Measurements from ENCODE around the gene ZBTB4.

The ZBTB4 gene

DNA sequence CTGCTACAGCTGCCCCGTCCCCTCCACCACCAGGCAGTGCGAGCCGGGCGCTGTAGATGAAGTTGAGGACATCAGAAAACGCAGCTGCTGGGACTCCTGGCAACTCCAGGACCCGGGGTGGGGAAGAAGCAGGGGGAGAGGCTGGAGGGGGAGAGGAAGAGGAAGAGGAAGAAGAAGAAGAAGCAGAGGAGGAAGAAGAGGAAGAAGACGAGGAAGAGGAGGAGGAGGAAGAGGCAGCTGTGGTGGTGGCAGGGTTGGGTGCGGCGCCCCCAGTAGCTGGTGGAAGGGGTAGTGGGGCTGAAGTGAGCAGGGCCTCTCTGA is 13.2 kb downstream of the ZBTB4 start:
- TF ChIP-seq, protein P1, sequence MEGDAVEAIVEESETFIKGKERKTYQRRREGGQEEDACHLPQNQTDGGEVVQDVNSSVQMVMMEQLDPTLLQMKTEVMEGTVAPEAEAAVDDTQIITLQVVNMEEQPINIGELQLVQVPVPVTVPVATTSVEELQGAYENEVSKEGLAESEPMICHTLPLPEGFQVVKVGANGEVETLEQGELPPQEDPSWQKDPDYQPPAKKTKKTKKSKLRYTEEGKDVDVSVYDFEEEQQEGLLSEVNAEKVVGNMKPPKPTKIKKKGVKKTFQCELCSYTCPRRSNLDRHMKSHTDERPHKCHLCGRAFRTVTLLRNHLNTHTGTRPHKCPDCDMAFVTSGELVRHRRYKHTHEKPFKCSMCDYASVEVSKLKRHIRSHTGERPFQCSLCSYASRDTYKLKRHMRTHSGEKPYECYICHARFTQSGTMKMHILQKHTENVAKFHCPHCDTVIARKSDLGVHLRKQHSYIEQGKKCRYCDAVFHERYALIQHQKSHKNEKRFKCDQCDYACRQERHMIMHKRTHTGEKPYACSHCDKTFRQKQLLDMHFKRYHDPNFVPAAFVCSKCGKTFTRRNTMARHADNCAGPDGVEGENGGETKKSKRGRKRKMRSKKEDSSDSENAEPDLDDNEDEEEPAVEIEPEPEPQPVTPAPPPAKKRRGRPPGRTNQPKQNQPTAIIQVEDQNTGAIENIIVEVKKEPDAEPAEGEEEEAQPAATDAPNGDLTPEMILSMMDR (IDR thresholded peaks at IDR 0.05; ENCODE audit: low read depth, low read length), result no peak
- no peak overlapping the region for H3K4me3 ChIP-seq (ENCODE audit: low read depth, low read length)
- no peak for DNase-seq (ENCODE audit: low read depth, low spot score)
- in situ Hi-C loops (cut with HindIII; ENCODE audit: low sequenced_read_pairs), result no loop called here

DNA sequence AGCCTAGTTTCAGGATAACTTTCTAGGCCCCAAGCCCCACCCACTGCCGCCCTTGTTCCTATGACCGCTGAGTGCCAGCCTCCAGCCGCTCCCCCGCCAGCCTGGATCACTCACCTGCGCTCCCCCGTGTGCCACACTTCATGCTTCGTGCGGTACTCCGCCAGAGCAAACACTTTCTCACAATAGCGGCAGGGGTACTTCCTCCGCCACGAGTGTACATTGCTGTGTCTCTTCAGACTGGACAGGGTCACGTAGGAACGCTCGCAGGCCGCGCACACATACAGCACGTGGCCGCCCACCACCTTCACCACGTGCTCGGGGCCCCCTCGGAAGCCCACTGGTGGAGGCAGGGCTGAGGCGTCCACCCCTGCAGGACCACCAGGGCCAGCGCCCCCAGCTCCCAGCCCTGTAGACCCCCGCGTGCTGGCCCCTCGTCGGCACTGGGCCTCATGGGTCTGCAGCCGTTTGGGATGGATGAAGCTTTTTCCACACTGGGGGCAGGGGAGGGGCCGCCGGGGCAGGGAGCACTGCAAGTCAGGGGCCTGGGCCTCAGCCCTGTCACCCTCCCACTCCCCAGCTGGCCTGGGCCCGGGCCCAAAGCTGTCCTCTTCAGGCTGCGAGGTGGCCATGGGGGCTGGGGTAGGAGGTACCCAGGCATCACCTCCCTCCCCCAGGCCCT is 13.7 kb downstream of the ZBTB4 start:
- H3K4me3 ChIP-seq (ENCODE audit: low read depth, low read length), result no peak overlapping the region
- in situ Hi-C loops (cut with HindIII; ENCODE audit: low sequenced_read_pairs), result no loop called here
- DNase-seq (ENCODE audit: low read depth, low spot score), result no peak
- TF ChIP-seq, protein P1 (IDR thresholded peaks at IDR 0.05; ENCODE audit: low read depth, low read length), result no peak

DNA sequence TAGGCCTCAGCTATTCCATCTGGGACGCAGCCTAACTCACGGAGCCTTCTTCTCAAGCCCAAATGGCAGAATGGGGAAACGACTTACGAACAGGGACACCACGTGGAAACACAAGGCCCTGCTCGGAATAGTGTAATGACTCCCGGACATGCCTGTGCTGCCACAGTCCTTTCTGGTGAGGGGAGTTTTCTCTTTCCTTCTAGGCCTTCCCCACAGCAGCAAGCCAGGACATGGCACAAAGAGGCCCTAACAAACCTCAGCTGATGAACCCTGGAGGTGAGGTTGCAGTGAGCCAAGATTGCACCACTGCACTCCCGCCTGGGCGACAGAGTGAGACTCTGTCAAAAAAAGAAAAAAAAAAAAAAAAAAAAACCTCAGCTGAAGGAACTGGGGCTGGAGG is 15.3 kb downstream of the ZBTB4 start:
- H3K4me3 ChIP-seq (ENCODE audit: low read depth, low read length), result no peak overlapping the region
- in situ Hi-C loops (cut with HindIII; ENCODE audit: low sequenced_read_pairs), result no loop called here
- DNase-seq (ENCODE audit: low read depth, low spot score), result no peak

DNA sequence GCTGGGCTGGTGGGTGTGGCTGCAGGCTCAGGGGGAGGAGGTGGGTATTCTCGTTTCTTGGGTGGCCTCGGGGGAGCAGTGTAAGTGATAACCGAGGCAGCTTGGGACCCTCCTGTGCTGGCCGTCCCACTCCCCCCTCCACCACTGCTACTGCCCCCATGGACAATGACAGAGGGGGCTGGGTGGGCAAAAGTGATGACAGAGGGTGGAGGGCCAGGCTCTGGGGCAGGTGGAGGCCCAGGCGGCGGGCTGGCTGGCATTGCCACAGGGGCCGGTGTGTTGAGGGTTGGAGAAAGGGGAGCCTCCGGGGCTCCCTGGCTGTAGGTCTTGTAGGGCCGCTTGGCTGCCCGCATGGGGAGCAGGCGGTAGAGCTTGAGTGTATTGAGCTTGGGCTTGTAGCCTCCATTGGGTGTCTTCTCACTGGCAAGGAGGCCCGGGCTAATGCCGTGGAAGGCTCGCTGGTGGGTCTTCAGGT is 16.0 kb downstream of the ZBTB4 start:
- TF ChIP-seq, protein P1 (IDR thresholded peaks at IDR 0.05; ENCODE audit: low read depth, low read length), result no peak
- in situ Hi-C loops (cut with HindIII; ENCODE audit: low sequenced_read_pairs), result no loop called here
- DNase-seq (ENCODE audit: low read depth, low spot score), result no peak
- no peak overlapping the region for H3K4me3 ChIP-seq (ENCODE audit: low read depth, low read length)

More for the DNA sequence above, 15.3 kb downstream of the ZBTB4 start:
- TF ChIP-seq, protein P1 (IDR thresholded peaks at IDR 0.05; ENCODE audit: low read depth, low read length), result no peak

DNA sequence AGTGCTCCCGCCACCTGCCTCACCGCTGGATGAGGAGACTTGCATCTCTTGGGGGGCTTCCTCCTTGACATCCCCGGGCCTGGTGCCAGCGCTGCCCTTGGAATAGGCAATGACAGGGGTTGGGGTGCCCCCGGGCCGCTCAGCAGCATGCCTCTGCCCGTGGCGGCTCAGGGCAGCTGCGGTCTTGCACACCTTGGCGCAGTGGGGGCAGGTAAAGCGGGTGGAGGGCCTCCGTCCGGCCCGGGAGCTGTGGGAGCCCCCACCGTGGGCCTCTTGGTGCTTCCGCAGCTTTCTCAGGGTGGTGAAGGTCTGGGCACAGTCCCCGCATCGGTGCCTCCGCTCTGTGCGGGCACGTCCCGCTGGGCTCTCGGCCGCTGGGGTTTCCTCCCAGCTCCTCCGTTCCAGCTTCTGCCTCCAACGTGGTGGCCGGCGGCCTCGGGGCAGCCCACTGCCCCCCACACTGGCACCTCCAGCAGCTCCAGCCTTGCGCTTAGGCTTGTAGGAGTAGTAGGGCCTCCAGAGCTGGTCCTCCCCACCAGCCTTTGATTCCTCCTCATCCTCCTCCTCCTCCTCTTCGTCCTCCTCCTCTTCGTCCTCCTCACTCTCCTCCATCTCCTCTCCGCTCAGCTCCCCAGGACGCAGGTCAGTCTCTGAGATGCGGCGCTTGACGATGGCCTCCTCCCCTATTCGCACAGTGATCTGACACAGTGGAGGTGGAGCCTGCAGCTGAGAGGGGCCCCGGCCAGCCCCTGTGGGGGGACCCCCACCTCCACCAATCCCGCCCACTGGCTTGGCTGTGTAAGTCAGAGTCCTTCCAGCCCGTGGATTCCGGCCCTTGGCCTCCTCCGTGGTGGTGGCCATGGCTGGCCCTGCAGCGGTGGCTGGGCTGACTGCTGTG is 16.7 kb downstream of the ZBTB4 start:
- DNase-seq (ENCODE audit: low read depth, low spot score), result no peak
- no peak overlapping the region for H3K4me3 ChIP-seq (ENCODE audit: low read depth, low read length)
- in situ Hi-C loops (cut with HindIII; ENCODE audit: low sequenced_read_pairs), result no loop called here
- TF ChIP-seq, protein P1 (IDR thresholded peaks at IDR 0.05; ENCODE audit: low read depth, low read length), result no peak

DNA sequence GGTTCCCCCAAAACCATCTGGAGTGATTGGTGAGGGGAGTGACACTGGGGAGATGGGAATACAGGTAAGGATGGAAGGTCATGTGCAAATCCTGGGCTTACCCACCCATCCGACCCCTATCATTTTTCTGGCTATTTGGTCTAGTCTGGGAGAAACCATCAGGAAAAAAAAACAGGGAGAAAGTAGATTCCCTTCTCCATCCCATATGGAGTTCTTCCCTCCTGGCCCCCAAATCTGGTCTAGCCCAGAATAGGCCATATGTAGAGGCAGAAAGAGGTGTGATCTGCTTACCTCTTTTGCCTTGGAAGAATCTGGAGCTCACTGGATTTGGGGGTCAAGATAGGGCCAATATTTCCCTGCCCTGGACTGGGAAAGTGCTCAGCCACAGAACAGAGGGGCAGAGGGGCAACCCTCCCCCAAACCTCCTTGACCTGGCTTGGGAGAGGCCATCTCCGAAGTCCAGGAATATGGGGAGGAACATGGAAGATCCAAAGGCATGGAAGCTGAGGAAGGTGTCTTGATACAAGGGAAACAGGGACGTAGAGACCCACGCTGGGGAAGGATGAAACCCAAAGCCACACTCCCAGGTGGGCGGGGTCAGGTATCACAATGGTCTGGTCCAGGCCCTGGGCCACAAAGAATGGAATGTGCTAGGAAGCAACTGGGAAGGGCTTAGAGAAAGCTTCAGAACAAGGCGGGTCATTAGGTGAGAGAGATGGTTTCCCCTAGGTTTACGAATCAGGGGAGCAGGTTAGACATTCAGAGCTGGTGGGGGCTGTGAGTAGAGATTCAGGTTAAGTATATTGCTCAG is 18.4 kb downstream of the ZBTB4 start:
- TF ChIP-seq, protein P1 (IDR thresholded peaks at IDR 0.05; ENCODE audit: low read depth, low read length), result no peak
- H3K4me3 ChIP-seq (ENCODE audit: low read depth, low read length), result no peak overlapping the region
- DNase-seq (ENCODE audit: low read depth, low spot score), result no peak
- in situ Hi-C loops (cut with HindIII; ENCODE audit: low sequenced_read_pairs), result no loop called here

All from astrocyte of the spinal cord (primary cell).